Colonic mucosa (tissue), 4 donors: ENCODE results near the gene MYCBP. TPM values are rescaled to one million over a fixed set of nuclear protein-coding genes. Genes with fewer than 3 reads are reported as not detected.

ENCODE experiments used
- DNase-seq: peaks from one replicate; pipeline ENCODE4 v3.0.0-alpha.2; 2020
- H3K27ac ChIP-seq: fragments of 200-600 bp; one replicate; pipeline ENCODE4 v1.8.0; 2021
- H3K27me3 ChIP-seq: fragments of 200-600 bp; one replicate; pipeline ENCODE4 v1.8.0; 2021
- H3K36me3 ChIP-seq: fragments of 200-600 bp; one replicate; pipeline ENCODE4 v1.8.0; 2021
- H3K4me1 ChIP-seq: fragments of 200-600 bp; one replicate; pipeline ENCODE4 v1.8.0; 2021; ENCODE audit warnings: mild to moderate bottlenecking
- H3K4me3 ChIP-seq: fragments of 200-600 bp; one replicate; pipeline ENCODE4 v1.8.0; 2021
- H3K9ac ChIP-seq, 2 donors: one replicate each; pipeline ENCODE4 v1.7.0; 2013; ENCODE audit warnings: control low read depth in 2 of 2, low read depth in 2 of 2, low read length in 2 of 2
- H3K9me3 ChIP-seq: fragments of 200-600 bp; one replicate; pipeline ENCODE4 v1.8.0; 2021
- intact Hi-C: fragments of 100-400 bp; cut with DNase I; formaldehyde crosslinking; loops from one replicate; pipeline ENCODE4 v1.14.1; 2022
- total RNA-seq, 2 donors: library from RNA; stranded (reverse); fragmentation: NEBNext Ultra II Directional in 1 of 2; extraction: Animal tissue kit (Norgen Biotek cat#: 25700) in 1 of 2; gene quantifications; one replicate each; pipeline ENCODE4 v1.2.1, GENCODE V29; 2021
- TF ChIP-seq, protein P1 (sequence below): fragments of 200-600 bp; IDR thresholded peaks from one replicate; pipeline ENCODE4 v1.8.0; 2022; ENCODE audit warnings: antibody characterized with exemption, mild to moderate bottlenecking
- donor health status: healthy.
- donor health status: DM: no; HTN: no; CAD: no.
- donor health status: DM: no; HTN: no; CAD: no.

Gene MYCBP
- total RNA-seq, 2 donors from 2014 or later, result 42.0 to 55.1 TPM

DNA sequence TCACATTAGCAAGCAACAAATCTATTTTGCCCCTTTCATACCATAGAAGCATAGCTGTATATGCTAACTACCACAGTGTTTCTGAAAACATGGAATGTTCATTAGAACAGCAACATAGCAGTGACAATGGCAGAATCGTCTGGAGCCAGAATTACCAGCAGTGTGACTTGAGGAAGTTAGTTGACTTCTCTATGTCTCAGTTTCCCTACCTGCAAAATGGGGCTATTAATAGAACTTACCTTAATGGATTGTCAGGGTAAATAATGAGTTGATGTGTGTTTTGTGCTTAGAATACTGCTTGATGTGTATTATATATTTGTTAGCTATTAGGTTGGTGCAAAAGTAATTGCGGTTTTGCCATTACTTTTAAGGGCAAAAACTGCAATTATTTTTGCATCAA, 23.0 kb upstream of the MYCBP start:
- Histone ChIP-seq H3K4me3 (no peak overlapping the region), H3K36me3 (no peaks in the 10 kb centered on the region), H3K27ac (no peak overlapping the region), H3K27me3 (no peaks in the 10 kb centered on the region), H3K9ac (no peak overlapping the region), H3K9me3 (no peaks in the 10 kb centered on the region), H3K4me1 (no peaks in the 10 kb centered on the region)
- intact Hi-C loops, result no loop called here
- DNase-seq, result no peak
- TF ChIP-seq, protein P1, sequence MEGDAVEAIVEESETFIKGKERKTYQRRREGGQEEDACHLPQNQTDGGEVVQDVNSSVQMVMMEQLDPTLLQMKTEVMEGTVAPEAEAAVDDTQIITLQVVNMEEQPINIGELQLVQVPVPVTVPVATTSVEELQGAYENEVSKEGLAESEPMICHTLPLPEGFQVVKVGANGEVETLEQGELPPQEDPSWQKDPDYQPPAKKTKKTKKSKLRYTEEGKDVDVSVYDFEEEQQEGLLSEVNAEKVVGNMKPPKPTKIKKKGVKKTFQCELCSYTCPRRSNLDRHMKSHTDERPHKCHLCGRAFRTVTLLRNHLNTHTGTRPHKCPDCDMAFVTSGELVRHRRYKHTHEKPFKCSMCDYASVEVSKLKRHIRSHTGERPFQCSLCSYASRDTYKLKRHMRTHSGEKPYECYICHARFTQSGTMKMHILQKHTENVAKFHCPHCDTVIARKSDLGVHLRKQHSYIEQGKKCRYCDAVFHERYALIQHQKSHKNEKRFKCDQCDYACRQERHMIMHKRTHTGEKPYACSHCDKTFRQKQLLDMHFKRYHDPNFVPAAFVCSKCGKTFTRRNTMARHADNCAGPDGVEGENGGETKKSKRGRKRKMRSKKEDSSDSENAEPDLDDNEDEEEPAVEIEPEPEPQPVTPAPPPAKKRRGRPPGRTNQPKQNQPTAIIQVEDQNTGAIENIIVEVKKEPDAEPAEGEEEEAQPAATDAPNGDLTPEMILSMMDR, result no peak

DNA sequence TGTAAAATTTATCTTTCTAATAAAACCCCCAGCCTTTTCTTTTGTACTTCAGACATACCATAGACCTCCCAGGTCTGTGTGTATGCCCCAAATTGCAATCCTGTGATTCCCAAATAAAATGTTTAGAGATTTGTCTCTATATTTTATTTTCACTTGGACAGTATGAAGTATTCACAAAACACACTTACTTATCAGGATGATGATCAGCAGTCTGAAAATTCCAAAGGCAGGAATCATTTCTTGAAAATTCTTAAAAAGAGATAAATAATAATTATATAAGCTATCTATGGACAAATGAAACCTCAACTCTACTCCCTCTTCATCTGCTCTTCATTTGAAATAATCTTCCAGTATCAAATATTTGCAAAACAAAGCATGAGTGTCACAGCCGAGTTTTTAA, 19.8 kb upstream of the MYCBP start:
- intact Hi-C loops, result no loop called here
- DNase-seq, result no peak
- H3K9me3 ChIP-seq, result no peaks in the 10 kb centered on the region
- H3K27me3 ChIP-seq, result no peaks in the 10 kb centered on the region
- no peaks in the 10 kb centered on the region for H3K36me3 ChIP-seq
- H3K4me1 ChIP-seq, result no peaks in the 10 kb centered on the region
- no peak overlapping the region for H3K4me3 ChIP-seq
- TF ChIP-seq, protein P1, result no peak
- H3K9ac ChIP-seq, result no peak overlapping the region
- H3K27ac ChIP-seq, result no peak overlapping the region

DNA sequence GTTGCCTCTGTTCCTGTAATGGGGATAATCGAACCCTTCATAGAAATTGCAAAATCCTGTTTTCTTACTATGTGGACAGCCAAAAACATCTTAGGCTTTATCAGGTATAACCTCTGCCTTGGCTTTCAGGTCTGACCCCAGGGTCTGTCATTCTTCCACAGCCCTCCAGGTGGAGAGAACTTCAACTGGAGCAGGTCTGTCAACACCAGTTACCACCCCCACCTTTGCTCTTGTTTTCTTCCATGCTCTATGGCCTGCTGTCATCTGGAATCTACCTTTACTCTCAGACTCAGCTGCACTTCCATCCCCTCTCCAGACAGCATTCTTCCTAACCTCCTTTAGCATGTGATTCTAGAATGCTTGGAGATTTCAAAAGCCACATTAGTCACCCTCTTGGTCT, 18.6 kb upstream of the MYCBP start:
- no peak for DNase-seq
- Histone ChIP-seq H3K4me3 (no peak overlapping the region), H3K9me3 (no peaks in the 10 kb centered on the region), H3K4me1 (no peaks in the 10 kb centered on the region), H3K9ac (no peak overlapping the region), H3K27me3 (no peaks in the 10 kb centered on the region), H3K27ac (no peak overlapping the region), H3K36me3 (no peaks in the 10 kb centered on the region)
- TF ChIP-seq, protein P1, result no peak
- intact Hi-C loops, result no loop called here

DNA sequence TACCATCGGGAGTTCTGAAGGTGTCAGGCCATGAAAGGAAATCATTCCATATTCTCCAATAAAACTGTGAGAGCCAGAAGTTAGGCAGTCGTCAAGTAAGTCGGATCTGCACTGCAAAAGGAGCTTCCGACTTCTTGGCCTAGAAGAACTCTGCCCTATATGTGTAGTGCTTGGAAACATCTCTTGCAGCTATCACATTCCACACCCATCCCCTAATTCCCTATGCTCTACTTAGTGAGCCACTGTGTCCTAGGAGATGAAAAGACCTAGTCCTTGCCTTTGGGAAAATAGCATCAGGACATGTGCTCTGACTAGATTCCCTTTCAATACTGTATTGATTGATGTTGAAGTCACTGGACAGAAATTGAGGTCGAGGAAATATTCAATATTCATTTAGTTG, 16.4 kb upstream of the MYCBP start:
- Histone ChIP-seq H3K27me3 (no peaks in the 10 kb centered on the region), H3K4me3 (no peak overlapping the region), H3K9ac (no peak overlapping the region), H3K27ac (no peak overlapping the region), H3K36me3 (no peaks in the 10 kb centered on the region), H3K4me1 (no peaks in the 10 kb centered on the region), H3K9me3 (no peaks in the 10 kb centered on the region)
- intact Hi-C loops, result no loop called here
- no peak for DNase-seq
- TF ChIP-seq, protein P1, result no peak

DNA sequence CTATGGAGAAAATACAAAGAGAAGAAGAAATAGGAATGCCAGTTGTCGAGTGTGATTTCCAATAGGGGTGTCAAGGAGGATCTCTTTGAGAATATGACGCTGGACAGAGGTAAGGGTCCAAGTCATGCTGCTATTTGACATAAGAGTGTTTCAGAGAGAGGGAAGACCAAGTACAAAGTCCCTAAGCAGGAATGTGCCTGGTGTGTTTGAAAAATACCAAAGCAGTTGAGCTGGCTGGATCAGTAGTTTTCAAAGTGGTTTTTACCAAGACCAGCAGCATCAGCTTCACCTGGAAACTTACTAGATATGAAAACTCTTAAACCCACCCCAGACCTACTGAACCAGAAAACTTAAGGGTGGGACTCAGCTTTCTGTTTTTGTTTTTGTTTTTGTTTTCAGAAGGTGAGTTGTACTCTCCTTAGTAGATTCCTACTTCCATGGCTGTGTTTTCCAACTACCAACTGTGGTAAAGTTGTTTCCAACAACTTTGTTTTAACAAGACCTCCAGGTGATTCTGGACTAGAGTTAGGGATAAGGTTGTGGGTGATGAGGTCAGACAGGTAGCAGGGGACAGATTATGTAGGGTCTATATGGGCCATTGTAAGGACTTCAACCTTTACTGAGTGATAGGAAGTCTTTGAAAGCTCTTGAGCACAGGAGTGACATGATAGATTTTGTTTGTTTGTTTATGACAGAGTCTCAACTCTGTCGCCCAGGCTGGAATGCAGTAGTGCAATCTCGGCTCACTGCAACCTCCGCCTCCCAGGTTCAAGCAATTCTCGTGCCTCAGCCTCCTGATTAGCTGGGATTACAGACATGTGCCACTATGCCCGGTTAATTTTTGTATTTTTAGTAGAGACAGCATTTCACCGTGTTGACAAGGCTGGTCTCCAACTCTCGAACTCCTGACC, 15.5 kb upstream of the MYCBP start:
- no peaks in the 10 kb centered on the region for H3K27me3 ChIP-seq

More for the DNA sequence above, 15.5 kb upstream of the MYCBP start:
- Histone ChIP-seq H3K36me3 (no peaks in the 10 kb centered on the region), H3K9ac (no peak overlapping the region), H3K9me3 (no peaks in the 10 kb centered on the region), H3K4me3 (no peak overlapping the region), H3K4me1 (no peaks in the 10 kb centered on the region), H3K27ac (no peak overlapping the region)
- TF ChIP-seq, protein P1, result no peak
- intact Hi-C loops, result no loop called here
- DNase-seq, result no peak
